Esophagus muscularis mucosa (tissue), 4 donors: ENCODE measurements around the gene TRAK1. TPM values are rescaled to one million over a fixed set of nuclear protein-coding genes. Genes with fewer than 3 reads are reported as not detected.

ENCODE experiments used
- DNase-seq: peaks from one replicate; pipeline ENCODE4 v3.0.0-alpha.2; 2017; ENCODE audit errors: extremely low spot score
- H3K27ac ChIP-seq, 4 donors: fragments of 200-600 bp; sonication (generic); replicated peaks in 1 of 4; 1 replicate in 3 of 4; 2 replicates in 1 of 4; pipeline ENCODE4 v1.5.1; 2016 to 2019; ENCODE audit warnings: mild to moderate bottlenecking in 1 of 4
- H3K27me3 ChIP-seq, 4 donors: fragments of 200-600 bp; sonication (generic); one replicate each; pipeline versions ENCODE4 v1.5.1 to v1.6.0; 2016 to 2019
- H3K36me3 ChIP-seq, 4 donors: fragments of 200-600 bp; sonication (generic); one replicate each; pipeline ENCODE4 v1.5.1; 2016 to 2019
- H3K4me1 ChIP-seq, 4 donors: fragments of 200-600 bp; sonication (generic); one replicate each; pipeline ENCODE4 v1.5.1; 2016 to 2019
- H3K4me3 ChIP-seq, 4 donors: fragments of 200-600 bp; sonication (generic); 1 replicate in 2 of 4; 2 replicates in 2 of 4; pipeline ENCODE4 v1.5.1; 2016 to 2019; ENCODE audit warnings: mild to moderate bottlenecking in 4 of 4, moderate library complexity in 1 of 4
- H3K9me3 ChIP-seq, 4 donors: fragments of 200-600 bp; sonication (generic); 1 replicate in 3 of 4; 2 replicates in 1 of 4; pipeline ENCODE4 v1.5.1; 2016 to 2019
- CTCF ChIP-seq, 3 experiments: fragments of 200-600 bp in 2 of 3; fragments of 450-650 bp in 1 of 3; sonication (generic) in 2 of 3; IDR thresholded peaks; one replicate each; pipeline ENCODE4 v1.5.1; 2017 to 2019; ENCODE audit warnings: antibody characterized with exemption in 3 of 3, mild to moderate bottlenecking in 2 of 3, moderate library complexity in 1 of 3
- EP300 ChIP-seq: sonication (generic); formaldehyde crosslinking; IDR thresholded peaks from one replicate; pipeline ENCODE4 v1.6.1; 2017; ENCODE audit warnings: antibody characterized with exemption
- POLR2A ChIP-seq: fragments of 450-650 bp; IDR thresholded peaks from one replicate; pipeline ENCODE4 v1.6.1; 2017; ENCODE audit warnings: antibody characterized with exemption, moderate library complexity, mild to moderate bottlenecking, low read depth
- POLR2AphosphoS5 ChIP-seq, 2 donors: sonication (generic); formaldehyde crosslinking; IDR thresholded peaks; one replicate each; pipeline ENCODE4 v1.6.1; 2017; ENCODE audit warnings: antibody characterized with exemption in 2 of 2
- WGBS: methylation state at CpG from one replicate; pipeline ENCODE4 v1.1.5; 2018; 5-methylcytosine and 5-hydroxymethylcytosine counted together
- intact Hi-C: fragments of 100-400 bp; cut with DNase I; formaldehyde crosslinking; loops from one replicate; pipeline ENCODE4 v1.15.1; 2023
- total RNA-seq, 4 donors: library from RNA; depleted of rRNA; stranded (reverse); fragments of >200 nt; gene quantifications; one replicate each; pipeline versions ENCODE4 v1.1.0 to v1.2.1, GENCODE V29; 2016

TRAK1 gene
- total RNA-seq, 4 donors from 2014 or later: 45.7 to 74.8 (median 57.7) TPM

- intact Hi-C loops: no loop called here
- no peaks in the 10 kb centered on the region for H3K9me3 ChIP-seq
- 75% methylated on average over 9 of the region's 9 CpGs for WGBS
- no peaks in the 10 kb centered on the region for H3K27me3 ChIP-seq
- no peak overlapping the region for H3K27ac ChIP-seq
- peaks cover 0 to 12% (median 0%) of the 10 kb centered on the region in 4 donors for H3K36me3 ChIP-seq
- no peak overlapping the region for H3K4me3 ChIP-seq
- TF ChIP-seq POLR2AphosphoS5 (IDR thresholded peaks at IDR 0.05): no peak
- H3K4me1 ChIP-seq: peaks cover 30 to 71% (median 49%) of the 10 kb centered on the region in 4 donors
- no peak for DNase-seq
Observed at GRCh38 chr3:42175386-42176240, 84.5 kb downstream of the TRAK1 start.

GRCh38 chr3:42176242-42177034, 85.3 kb downstream of the TRAK1 start:
- peaks cover 29 to 65% (median 47%) of the 10 kb centered on the region in 4 donors for H3K4me1 ChIP-seq
- no peaks in the 10 kb centered on the region for H3K27me3 ChIP-seq
- TF ChIP-seq EP300 (no peak), POLR2AphosphoS5 (IDR thresholded peaks at IDR 0.05) (no peak), POLR2A (no peak)
- no peaks in the 10 kb centered on the region for H3K9me3 ChIP-seq
- H3K27ac ChIP-seq: no peak overlapping the region
- WGBS: 92% methylated on average over 6 of the region's 7 CpGs
- DNase-seq: no peak
- H3K4me3 ChIP-seq: no peak overlapping the region
- intact Hi-C loops: no loop called here
- peaks cover 0 to 12% (median 0%) of the 10 kb centered on the region in 4 donors for H3K36me3 ChIP-seq

GRCh38 chr3:42177068-42177800, 86.1 kb downstream of the TRAK1 start:
- intact Hi-C loops: no loop called here
- Histone ChIP-seq H3K4me1 (peaks cover 22 to 57% (median 41%) of the 10 kb centered on the region in 4 donors), H3K9me3 (no peaks in the 10 kb centered on the region), H3K27me3 (no peaks in the 10 kb centered on the region), H3K27ac (no peak overlapping the region), H3K4me3 (no peak overlapping the region), H3K36me3 (peaks cover 0 to 12% (median 0%) of the 10 kb centered on the region in 4 donors)
- WGBS: 85% methylated on average over 6 of the region's 6 CpGs
- DNase-seq: no peak
- TF ChIP-seq CTCF (IDR thresholded peaks at IDR 0.05) (no peak), EP300 (no peak), POLR2AphosphoS5 (IDR thresholded peaks at IDR 0.05) (no peak)

GRCh38 chr3:42177801-42178150, 86.6 kb downstream of the TRAK1 start:
- 96% methylated on average over 9 of the region's 9 CpGs for WGBS
- H3K27me3 ChIP-seq: no peaks in the 10 kb centered on the region
- H3K4me1 ChIP-seq: peaks cover 18 to 52% (median 40%) of the 10 kb centered on the region in 4 donors
- H3K36me3 ChIP-seq: peaks cover 0 to 12% (median 0%) of the 10 kb centered on the region in 4 donors
- no peak for TF ChIP-seq POLR2A
- TF ChIP-seq CTCF (IDR thresholded peaks at IDR 0.05): no peak
- no peak for TF ChIP-seq POLR2AphosphoS5 (IDR thresholded peaks at IDR 0.05)
- no peak for TF ChIP-seq EP300
- H3K9me3 ChIP-seq: no peaks in the 10 kb centered on the region
- H3K27ac ChIP-seq: no peak overlapping the region
- DNase-seq: no peak
- intact Hi-C loops: no loop called here
- H3K4me3 ChIP-seq: no peak overlapping the region

GRCh38 chr3:42179110-42179725, 88.1 kb downstream of the TRAK1 start:
- Histone ChIP-seq H3K27me3 (no peaks in the 10 kb centered on the region), H3K36me3 (peaks cover 0 to 12% (median 0%) of the 10 kb centered on the region in 4 donors), H3K27ac (peak overlapping the region; percentile 21 to 67 (median 50)), H3K4me1 (peaks cover 24 to 65% (median 38%) of the 10 kb centered on the region in 4 donors), H3K4me3 (no peak overlapping the region), H3K9me3 (no peaks in the 10 kb centered on the region)
- WGBS: 33% methylated on average over 7 of the region's 7 CpGs
- intact Hi-C loops: no loop called here
- DNase-seq: no peak
- peak in 1 of 2 donors; percentile 6 for TF ChIP-seq POLR2AphosphoS5 (IDR thresholded peaks at IDR 0.05)
- TF ChIP-seq CTCF (IDR thresholded peaks at IDR 0.05): no peak
